Stimulated activated memory B cell treated with anti-CD40 and anti-IgM and Interleukin-4, amounts not matched to agents 10 μg/mL and 1 μg/mL and 100 μg/mL, for 72 hours (primary cell): Measurements from ENCODE around the gene THBS4.

ENCODE experiments used
- ATAC-seq: fragments of 150-1000 bp; cut with Tn5 transposase; 2 replicates; pipeline ENCODE4 v1.10.0; 2021
- H3K27ac Mint-ChIP-seq: one replicate; pipeline ENCODE4 v1.8.0; 2022; ENCODE audit warnings: mild to moderate bottlenecking, mixed read lengths
- H3K27me3 Mint-ChIP-seq: one replicate; pipeline ENCODE4 v1.8.0; 2022; ENCODE audit warnings: mixed read lengths
- H3K36me3 Mint-ChIP-seq: one replicate; pipeline ENCODE4 v1.8.0; 2022; ENCODE audit warnings: mixed read lengths
- H3K4me1 Mint-ChIP-seq: one replicate; pipeline ENCODE4 v1.8.0; 2022; ENCODE audit warnings: mixed read lengths
- H3K4me3 Mint-ChIP-seq: one replicate; pipeline ENCODE4 v1.8.0; 2022; ENCODE audit warnings: mild to moderate bottlenecking, moderate library complexity, mixed read lengths
- H3K9me3 Mint-ChIP-seq: one replicate; pipeline ENCODE4 v1.8.0; 2022; ENCODE audit warnings: mixed read lengths

The THBS4 gene

GRCh38 chr5:80034962-80035821, at the start of gene THBS4:
Gene THBS4, plus strand, starts transcription at chr5:80035348. Its CDS starts 190 bp downstream, at chr5:80035538.
- no peaks in the 10 kb centered on the region for H3K36me3 Mint-ChIP-seq

DNA sequence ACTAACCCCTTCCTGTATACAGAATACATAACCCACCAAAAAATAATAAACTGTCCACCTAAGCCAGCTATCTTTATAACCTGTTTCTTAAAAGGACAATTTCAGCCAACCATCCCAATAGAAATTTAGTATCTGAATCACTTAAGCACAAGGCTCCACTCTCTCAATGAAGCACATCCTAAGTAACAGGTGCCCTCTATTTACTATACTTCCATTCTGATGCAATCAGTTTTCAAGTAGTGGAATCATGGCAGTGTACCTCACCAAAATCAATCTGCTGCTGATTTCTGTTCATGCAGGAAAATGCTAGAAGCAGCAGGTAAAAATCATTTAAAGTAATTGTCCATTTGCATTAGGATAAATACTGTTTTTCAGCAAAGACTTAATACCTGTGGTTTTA, 48.9 kb upstream of the THBS4 start:
- Mint-ChIP-seq H3K27ac (no peak overlapping the region), H3K27me3 (no peaks in the 10 kb centered on the region), H3K36me3 (peaks cover 60% of the 10 kb centered on the region), H3K9me3 (no peaks in the 10 kb centered on the region), H3K4me3 (no peak overlapping the region), H3K4me1 (peaks cover 26% of the 10 kb centered on the region)
- ATAC-seq, result no peak

More at GRCh38 chr5:80034962-80035821, at the start of gene THBS4:
- Mint-ChIP-seq H3K27ac (no peak within 1 kb of the TSS), H3K4me1 (peaks cover 4% of the 10 kb centered on the region), H3K27me3 (peaks cover 57% of the 10 kb centered on the region), H3K9me3 (no peaks in the 10 kb centered on the region), H3K4me3 (no peak within 1 kb of the TSS)
- peak; percentile 44 for ATAC-seq

DNA sequence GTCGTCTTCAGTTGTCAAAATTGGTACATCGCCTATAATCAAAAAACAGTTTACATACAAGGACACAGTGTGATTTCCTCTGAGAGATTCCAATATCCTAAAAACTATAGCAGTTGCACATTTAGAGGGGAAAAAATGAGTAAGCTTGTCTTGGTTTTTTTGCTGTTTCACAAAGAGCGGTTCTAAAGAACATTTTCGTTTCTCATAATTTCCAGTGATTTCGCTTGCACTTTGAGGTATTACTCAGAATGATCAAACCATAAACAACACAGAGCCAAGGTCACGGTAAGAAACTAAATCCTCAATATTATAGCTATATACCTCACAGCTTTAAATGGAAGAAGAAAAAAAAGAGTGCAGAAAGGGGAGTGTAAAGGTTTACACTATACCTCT, 44.9 kb upstream of the THBS4 start:
- Mint-ChIP-seq H3K36me3 (peaks cover 32% of the 10 kb centered on the region), H3K27me3 (no peaks in the 10 kb centered on the region), H3K4me3 (peak overlapping the region; percentile 87), H3K4me1 (peaks cover 15% of the 10 kb centered on the region), H3K27ac (peak overlapping the region; percentile 92), H3K9me3 (no peaks in the 10 kb centered on the region)
- peak; percentile 67 for ATAC-seq

DNA sequence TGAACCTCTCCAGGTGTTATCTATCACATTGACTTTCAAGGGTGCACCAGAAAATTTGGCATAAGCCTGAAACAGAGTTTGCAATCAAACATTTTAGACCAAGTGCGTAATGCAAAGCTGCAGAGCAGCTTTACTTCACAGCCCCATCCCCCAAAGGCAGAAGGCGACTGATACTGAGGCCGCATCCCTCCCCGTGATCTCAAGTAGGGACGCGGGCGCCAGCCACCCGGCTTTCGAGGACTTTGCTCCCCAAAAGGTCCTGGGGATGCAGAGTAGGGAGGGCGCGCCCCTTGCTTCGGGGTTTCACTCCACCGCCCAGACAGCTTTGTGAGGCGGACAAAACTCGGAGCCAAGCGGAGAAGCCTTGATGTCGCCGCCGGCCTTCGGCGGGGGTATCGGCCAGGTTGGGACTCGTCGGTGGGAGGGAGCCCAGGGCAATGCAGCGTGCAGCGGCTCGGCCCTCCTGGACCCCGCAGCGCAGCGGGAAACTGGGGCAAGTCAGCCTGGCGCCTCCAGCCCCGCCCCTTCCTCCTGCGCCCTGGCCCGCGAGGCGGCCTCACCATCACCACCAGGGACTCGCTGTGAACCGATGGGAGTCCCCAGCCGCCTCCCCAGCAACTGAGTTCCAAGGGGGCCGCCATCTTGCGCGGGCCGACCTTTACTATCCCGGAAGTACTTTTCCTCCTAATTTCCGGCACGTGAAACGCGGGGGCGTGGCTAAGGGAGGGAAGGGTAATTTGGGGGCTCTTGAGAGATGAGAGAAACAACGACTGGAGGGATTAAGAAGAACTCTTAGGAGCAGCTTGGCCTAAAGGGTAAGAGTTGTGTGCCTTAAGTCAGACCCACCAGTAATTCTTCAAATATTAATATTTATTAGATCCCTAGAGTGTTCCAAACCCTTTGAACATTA, 44.3 kb upstream of the THBS4 start, which contains the start of gene MTX3:
TSS of gene MTX3 (minus strand) at position 665 of the 910 bp plus-strand sequence. CDS start at position 641, 24 bp downstream.
- no peaks in the 10 kb centered on the region for H3K27me3 Mint-ChIP-seq
- peak within 1 kb of the TSS; percentile 92 for H3K27ac Mint-ChIP-seq
- peak; percentile 97 for ATAC-seq
- no peaks in the 10 kb centered on the region for H3K9me3 Mint-ChIP-seq
- H3K4me3 Mint-ChIP-seq, result peak within 1 kb of the TSS; percentile 87
- H3K4me1 Mint-ChIP-seq, result peaks cover 15% of the 10 kb centered on the region
- H3K36me3 Mint-ChIP-seq, result peaks cover 31% of the 10 kb centered on the region

DNA sequence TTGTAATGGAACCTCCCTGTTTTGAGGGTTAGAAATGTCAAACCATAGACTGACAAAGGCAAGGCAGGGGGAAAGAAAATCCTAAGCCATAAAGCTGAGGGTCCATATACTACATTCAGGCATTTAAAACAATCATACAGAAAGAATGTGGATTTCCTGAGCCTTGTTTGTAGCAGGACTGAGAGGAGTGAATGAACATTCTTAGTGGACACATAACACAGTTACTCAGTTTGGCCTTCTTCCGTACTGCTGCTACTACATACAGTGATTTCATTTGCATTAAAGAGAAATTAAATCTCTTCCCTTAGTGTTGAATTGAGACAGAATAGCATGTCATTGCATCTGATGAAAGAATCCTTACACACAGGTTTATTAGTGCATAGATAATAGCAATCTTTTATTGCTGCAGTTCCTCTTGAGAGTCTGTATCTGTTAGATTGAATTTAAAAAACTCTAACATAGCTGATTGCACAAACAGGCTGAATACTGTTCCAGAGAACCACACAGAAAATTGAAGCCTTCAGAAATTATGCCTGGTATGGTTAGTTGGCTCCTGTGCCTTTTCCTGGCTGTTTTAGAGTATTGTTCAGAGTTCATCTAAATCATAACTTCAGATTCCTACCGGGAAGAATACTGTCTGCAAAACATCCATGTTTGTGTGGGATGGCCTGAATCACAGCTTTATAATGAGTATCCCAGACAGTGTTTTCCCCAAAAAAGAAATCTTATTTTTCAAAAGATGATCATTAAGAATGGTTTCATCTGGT, 42.1 kb upstream of the THBS4 start:
- Mint-ChIP-seq H3K9me3 (no peaks in the 10 kb centered on the region), H3K4me3 (no peak overlapping the region), H3K27me3 (no peaks in the 10 kb centered on the region), H3K4me1 (peaks cover 15% of the 10 kb centered on the region), H3K27ac (no peak overlapping the region), H3K36me3 (peaks cover 25% of the 10 kb centered on the region)
- no peak for ATAC-seq

- Mint-ChIP-seq H3K9me3 (no peaks in the 10 kb centered on the region), H3K27ac (no peak overlapping the region), H3K36me3 (peaks cover 46% of the 10 kb centered on the region), H3K4me3 (no peak overlapping the region), H3K4me1 (no peaks in the 10 kb centered on the region), H3K27me3 (no peaks in the 10 kb centered on the region)
- no peak for ATAC-seq
Observed at GRCh38 chr5:79999722-80000121, 35.4 kb upstream of the THBS4 start.

GRCh38 chr5:80002677-80003076, 32.5 kb upstream of the THBS4 start:
- Mint-ChIP-seq H3K27ac (no peak overlapping the region), H3K4me3 (no peak overlapping the region), H3K27me3 (no peaks in the 10 kb centered on the region), H3K36me3 (peaks cover 33% of the 10 kb centered on the region), H3K9me3 (no peaks in the 10 kb centered on the region), H3K4me1 (no peaks in the 10 kb centered on the region)
- ATAC-seq, result no peak

DNA sequence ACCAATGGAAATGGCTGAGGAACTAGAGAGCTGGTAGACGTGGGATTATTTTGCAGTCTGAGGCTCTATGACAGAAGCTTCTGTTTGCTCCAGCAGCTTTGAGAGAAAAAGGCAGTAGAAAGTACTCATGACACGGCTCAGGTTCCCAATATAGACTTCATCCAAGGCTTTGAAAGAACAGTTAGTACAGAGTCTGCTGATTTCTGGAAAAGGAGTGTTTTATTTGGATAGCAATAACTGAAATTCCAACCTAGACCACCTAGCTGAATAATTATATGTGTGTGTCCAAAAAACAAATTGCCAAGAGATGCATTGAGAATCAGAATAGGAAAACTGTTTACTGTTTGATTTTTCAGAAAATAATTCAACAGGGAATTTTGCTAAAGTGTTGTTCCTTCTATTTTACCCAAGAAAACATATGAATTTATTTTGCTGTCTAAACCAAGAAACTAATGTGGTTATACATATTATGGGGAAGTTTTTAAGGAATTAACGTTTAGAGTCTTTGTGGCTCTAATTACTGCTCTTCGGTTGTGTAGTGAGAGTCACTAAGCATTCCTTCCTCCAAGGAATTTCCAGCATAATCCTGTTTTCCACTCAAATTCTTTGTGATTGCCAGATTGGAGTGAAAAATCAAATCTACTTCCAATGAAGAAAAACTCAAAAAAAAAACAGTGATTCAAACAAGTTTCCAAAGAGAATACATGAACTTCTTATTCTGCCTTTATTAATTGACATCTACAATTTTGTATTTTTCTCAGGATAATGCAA, 26.0 kb upstream of the THBS4 start:
- no peaks in the 10 kb centered on the region for H3K4me1 Mint-ChIP-seq
- no peak overlapping the region for H3K4me3 Mint-ChIP-seq
- ATAC-seq, result no peak
- peaks cover 23% of the 10 kb centered on the region for H3K36me3 Mint-ChIP-seq
- H3K9me3 Mint-ChIP-seq, result peaks cover 7% of the 10 kb centered on the region
- H3K27ac Mint-ChIP-seq, result no peak overlapping the region
- no peaks in the 10 kb centered on the region for H3K27me3 Mint-ChIP-seq

DNA sequence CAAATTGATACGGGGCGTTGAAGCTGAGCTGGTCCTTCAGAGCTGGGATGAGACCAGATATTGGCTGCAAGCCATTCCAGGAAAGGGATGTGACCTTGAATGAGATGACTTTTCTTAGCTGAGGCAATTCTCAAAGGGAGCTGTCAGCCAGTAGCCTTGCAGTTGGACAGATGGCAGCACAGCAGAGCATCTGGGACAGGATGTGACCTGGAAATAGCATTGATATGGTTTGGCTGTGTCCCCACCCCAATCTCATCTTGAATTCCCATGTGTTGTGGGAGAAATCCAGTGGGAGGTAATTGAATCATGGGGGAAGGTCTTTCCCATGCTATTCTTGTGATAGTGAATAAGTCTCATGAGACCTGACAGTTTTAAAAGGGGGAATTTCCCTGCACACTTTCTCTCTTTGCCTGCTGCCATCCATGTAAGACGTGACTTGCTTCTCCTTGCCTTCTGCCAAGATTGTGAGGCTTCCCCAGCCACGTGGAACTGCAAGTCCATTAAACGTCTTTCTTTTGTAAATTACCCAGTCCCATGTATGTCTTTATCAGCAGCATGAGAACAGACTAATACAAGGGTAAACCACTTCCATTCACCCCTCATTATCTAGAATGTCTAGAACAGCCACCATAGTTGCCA, 24.3 kb upstream of the THBS4 start:
- Mint-ChIP-seq H3K4me1 (no peaks in the 10 kb centered on the region), H3K27ac (no peak overlapping the region), H3K9me3 (peaks cover 7% of the 10 kb centered on the region), H3K27me3 (no peaks in the 10 kb centered on the region), H3K4me3 (no peak overlapping the region), H3K36me3 (peaks cover 23% of the 10 kb centered on the region)
- no peak for ATAC-seq

GRCh38 chr5:80025069-80025468, 10.1 kb upstream of the THBS4 start:
- H3K27ac Mint-ChIP-seq, result no peak overlapping the region
- H3K27me3 Mint-ChIP-seq, result no peaks in the 10 kb centered on the region
- H3K36me3 Mint-ChIP-seq, result no peaks in the 10 kb centered on the region
- no peak overlapping the region for H3K4me3 Mint-ChIP-seq
- no peaks in the 10 kb centered on the region for H3K4me1 Mint-ChIP-seq
- no peak for ATAC-seq
- H3K9me3 Mint-ChIP-seq, result no peaks in the 10 kb centered on the region

- Mint-ChIP-seq H3K27me3 (no peaks in the 10 kb centered on the region), H3K9me3 (no peaks in the 10 kb centered on the region), H3K4me1 (no peaks in the 10 kb centered on the region), H3K27ac (no peak overlapping the region), H3K4me3 (no peak overlapping the region), H3K36me3 (no peaks in the 10 kb centered on the region)
- ATAC-seq, result no peak
Observed at GRCh38 chr5:80026841-80027240, 8.3 kb upstream of the THBS4 start.

DNA sequence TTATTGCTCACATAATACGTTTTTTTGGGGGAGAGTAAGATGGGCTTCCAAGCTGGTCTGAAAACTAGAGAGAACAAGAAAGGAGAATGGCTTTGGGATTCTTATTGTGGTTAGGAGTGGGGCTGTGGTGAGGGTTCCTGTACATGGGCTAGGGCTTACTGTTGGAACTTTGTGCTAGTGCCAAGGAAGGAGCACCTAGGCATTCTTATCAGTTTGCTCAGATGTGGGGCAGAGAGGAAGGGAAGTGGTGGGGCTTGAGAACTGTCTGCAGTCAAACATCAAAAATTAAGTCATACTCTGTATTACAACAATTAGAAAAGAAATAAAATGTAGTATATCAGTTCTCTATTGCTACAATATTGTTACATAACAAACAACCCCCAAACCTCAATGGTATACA, 4.0 kb upstream of the THBS4 start:
- H3K4me3 Mint-ChIP-seq, result no peak overlapping the region

DNA sequence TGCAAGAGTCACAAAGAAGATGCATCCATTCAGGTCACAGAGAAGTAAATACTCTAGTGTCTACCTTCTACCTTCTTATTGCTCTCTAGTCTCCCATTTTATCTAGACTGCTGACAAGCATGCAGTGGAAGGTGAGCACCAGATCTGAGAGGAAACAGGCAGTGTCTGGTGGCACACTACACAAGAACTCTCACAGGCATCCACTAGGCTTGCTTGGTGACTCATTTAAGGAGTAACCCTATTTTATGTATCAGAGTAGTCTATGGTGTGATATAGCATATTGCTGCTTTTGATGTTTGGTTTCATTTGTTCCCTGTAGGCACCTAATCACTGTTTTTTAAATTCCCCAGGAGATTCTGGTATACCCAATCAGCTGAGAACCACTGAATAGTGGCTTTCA, 1.6 kb upstream of the THBS4 start:
- Mint-ChIP-seq H3K27ac (no peak overlapping the region), H3K27me3 (peaks cover 51% of the 10 kb centered on the region), H3K4me3 (no peak overlapping the region), H3K36me3 (no peaks in the 10 kb centered on the region), H3K9me3 (no peaks in the 10 kb centered on the region), H3K4me1 (peaks cover 4% of the 10 kb centered on the region)
- no peak for ATAC-seq

More for the DNA sequence above, 4.0 kb upstream of the THBS4 start:
- H3K9me3 Mint-ChIP-seq, result no peaks in the 10 kb centered on the region
- H3K27ac Mint-ChIP-seq, result no peak overlapping the region
- peaks cover 40% of the 10 kb centered on the region for H3K27me3 Mint-ChIP-seq
- H3K4me1 Mint-ChIP-seq, result peaks cover 4% of the 10 kb centered on the region
- H3K36me3 Mint-ChIP-seq, result no peaks in the 10 kb centered on the region
- ATAC-seq, result no peak

DNA sequence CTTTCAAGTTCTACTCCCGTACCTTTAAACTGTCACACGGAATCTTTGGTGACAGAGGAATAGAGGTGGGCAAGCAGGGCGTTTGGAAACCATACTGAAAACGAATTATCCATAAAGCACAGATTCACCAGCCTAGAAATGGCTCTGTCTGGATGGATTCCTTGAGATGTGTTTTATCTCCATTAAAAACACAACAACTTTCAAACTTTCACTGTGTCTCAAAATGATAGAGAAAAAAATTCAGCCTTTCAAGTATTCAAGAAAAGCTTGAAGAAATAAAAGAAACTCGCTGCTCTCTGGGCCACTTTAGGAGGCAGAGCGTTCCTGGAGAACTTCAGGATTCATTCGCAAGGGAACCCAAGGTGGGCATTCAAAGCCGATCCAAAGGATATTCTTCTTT, 589 bp upstream of the THBS4 start:
- peaks cover 51% of the 10 kb centered on the region for H3K27me3 Mint-ChIP-seq
- ATAC-seq, result no peak
- H3K4me1 Mint-ChIP-seq, result peaks cover 4% of the 10 kb centered on the region
- no peaks in the 10 kb centered on the region for H3K9me3 Mint-ChIP-seq
- no peak overlapping the region for H3K27ac Mint-ChIP-seq
- H3K4me3 Mint-ChIP-seq, result no peak overlapping the region
- H3K36me3 Mint-ChIP-seq, result no peaks in the 10 kb centered on the region
